GM21360 (cell line): ENCODE data around the gene CYB561.

Source experiments
- ATAC-seq: cut with Tn5 transposase; IDR thresholded peaks from one replicate; pipeline ENCODE4 v1.9.1; 2021; ENCODE audit warnings: mild to moderate bottlenecking, moderate library complexity; ENCODE audit not compliant: unreplicated experiment

CYB561 gene

DNA sequence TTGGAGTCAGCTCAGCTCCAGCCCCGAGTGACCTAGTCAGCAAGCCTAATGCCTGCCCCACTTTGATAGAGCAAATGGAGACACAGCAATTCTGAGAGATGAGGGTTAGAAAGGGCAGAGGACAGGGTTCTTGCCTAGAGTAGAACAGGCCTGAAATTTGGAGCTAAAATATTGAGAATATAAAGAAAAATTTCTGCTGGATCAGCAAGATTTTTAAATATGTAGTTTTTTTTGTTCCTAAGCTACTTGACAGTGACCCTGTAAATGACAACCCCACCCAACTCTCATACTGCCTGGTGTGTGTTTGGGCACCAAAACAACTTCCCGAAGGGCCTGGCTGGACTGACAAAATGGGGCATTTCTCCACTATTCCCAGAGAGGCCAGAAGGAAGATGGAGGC lies 26.7 kb downstream of the CYB561 start:
- ATAC-seq = no peak

DNA sequence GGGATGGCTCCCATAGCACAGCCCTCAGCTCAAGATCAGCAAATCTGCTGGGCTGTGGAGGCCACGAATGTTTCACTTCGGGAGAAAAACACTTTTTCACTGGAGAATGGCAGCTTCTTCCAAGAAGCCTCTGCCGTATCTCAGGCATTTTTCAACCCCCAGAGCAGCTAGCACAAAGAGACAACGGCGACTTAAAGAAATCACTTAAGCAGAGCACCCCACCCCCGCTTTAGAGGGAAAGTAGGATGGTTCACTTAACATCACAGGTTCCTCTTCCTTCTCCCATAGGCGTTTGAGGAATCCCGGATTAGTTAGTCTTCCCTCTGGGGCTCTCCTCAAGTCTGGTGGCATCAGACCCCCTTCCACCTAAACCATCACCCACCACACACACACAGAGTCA lies 27.6 kb downstream of the CYB561 start:
- no peak for ATAC-seq

DNA sequence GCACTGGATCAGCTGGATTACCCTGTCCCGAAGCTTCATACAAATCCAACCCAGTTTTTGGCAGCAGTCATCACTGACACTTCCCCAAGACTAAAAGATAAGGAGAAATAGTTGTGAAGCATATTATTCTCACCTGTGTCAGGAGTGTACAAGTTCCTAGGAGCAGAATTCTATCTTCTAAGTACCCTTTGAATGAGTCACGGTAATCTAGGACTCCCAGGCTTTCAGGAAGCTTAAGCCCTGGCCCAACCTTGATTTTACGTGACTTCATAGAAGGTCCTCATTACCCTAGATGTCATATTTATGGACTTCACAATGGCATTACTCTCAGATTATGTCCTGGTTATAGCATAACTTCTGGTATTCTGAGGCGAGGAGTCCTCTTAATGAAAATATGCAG lies 31.9 kb downstream of the CYB561 start:
- no peak for ATAC-seq

DNA sequence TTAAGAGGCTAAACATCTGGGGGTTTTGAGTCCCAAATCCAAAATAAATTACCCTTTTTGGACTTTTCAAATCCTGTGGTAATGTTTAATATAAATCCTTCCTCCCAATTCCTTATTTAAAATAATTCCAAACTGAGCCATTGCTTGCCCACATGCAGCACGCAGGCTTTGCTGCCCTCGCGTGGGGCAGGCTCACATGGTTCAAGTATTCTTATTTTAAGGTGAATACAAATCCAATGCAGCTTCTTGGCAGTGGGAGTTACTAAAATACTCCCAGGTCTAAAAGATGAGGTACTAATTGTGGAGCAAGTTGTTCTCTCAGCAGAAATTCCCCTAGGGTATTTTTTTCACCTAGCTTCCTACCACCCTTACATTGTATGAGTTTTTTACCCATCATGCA lies 33.0 kb downstream of the CYB561 start:
- ATAC-seq = no peak

DNA sequence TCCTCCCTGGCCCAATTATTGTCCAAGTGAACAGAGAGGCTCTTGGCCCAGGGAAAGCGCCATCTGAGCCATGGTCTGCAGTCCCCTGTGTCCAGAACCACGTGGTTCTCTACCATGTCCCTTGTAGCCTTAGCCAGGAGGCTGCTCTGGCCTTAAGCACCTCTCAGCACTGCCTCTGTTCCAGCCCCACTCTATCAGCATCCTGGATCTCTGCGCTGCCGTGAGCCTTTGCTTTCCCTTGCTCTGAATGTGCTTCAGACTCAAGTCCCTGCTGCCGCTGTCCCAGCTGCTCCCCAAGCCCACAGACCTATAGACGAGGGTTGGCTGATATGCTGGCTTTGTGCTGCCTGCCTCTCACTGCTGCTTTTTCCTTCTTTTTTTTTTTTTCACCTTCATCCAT lies 33.9 kb downstream of the CYB561 start:
- no peak for ATAC-seq

DNA sequence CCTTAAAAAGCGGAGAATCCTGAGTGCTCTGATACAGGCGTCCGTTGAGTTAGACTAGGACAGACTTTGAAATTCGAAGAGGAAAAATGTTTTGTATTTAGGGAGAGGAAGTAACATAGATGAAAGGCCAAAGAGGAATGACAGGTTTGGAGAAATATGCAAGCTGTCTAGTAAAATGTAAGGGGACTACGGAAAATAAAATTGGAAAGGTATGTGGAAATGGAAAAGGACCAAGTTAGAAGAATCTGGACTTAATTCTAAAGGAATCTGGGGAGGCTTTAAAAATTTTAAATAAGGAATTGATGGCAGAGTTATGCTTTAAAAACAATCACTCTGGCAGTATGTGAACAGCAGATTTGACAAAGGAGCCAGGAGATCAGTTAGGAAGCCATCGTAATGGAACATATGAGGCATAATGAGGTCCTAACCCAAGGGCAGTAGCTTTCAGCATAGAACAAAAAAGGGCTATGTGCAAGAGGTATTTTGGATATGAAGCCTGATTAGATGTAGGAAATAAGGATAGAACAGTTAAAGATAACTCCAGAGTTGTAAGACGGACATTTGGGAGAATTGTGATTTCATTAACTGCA lies 38.3 kb downstream of the CYB561 start:
- no peak for ATAC-seq

DNA sequence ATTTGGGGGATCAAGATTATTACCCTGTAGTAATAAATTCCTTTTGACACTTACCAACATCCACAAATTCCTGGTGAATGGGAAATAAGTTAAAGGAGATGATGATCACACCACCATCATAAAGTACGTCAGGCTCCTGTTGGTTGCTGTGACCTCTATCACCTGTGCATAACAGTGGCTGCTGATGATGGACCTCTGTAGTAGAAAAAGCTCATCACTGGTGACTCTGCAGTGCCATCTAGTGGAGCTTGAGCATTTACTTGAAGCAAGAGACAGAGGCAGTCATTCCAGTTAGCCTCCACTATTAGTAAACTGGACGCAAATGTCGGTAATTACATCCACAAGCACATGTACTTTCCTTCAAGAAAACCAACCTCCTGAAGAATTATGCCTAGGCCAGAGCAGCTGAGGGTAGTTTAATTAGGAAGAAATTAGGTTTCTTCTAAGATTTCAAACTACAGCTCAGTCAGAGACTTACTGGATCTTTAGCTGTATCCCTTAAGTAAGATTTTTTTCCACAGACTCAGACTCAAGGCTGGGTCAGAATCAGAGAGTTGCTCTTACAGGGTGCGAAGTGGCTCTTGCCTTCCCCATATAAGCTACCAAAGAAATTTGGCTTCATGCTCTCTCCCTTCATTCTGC lies 39.3 kb downstream of the CYB561 start:
- no peak for ATAC-seq

DNA sequence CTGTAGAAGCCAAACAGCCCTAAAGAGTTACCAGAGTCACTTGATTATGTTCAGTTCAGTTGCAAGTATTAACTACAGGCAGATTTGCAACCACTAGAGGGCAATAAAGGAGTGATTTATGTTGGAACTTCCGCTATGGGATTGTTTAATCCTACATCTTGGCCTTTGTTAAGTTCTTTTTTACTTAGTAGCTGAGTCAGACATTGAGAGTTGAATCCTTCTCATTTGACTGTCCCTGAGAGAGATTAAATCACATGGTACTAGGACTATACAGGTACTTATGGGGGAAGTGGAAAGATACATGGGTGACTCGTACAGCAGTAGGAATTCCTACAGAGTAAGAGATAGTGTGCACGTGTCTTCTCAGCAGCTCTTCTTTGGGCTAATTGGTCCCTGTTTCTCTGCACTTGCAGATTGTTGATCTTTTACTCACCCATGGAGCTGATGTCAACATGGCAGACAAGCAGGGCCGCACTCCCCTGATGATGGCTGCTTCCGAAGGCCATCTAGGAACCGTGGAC lies 40.3 kb downstream of the CYB561 start:
- no peak for ATAC-seq

DNA sequence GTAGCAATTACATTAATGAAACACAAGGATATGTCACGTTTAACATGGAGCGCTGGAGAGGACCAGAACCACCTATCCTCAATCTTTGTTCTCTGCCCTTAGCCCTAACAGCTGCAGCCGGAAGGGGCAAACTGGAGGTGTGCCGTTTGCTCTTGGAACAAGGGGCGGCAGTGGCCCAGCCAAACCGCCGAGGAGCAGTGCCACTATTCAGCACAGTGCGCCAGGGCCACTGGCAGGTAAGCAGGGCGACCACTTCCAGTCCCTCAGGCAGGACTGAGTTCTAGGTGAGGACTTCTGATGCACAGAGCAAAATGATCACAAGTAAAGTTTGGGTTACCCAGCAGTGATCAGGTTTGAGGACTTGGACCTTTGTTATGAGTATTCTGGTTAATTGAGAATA lies 41.1 kb downstream of the CYB561 start:
- ATAC-seq = no peak

DNA sequence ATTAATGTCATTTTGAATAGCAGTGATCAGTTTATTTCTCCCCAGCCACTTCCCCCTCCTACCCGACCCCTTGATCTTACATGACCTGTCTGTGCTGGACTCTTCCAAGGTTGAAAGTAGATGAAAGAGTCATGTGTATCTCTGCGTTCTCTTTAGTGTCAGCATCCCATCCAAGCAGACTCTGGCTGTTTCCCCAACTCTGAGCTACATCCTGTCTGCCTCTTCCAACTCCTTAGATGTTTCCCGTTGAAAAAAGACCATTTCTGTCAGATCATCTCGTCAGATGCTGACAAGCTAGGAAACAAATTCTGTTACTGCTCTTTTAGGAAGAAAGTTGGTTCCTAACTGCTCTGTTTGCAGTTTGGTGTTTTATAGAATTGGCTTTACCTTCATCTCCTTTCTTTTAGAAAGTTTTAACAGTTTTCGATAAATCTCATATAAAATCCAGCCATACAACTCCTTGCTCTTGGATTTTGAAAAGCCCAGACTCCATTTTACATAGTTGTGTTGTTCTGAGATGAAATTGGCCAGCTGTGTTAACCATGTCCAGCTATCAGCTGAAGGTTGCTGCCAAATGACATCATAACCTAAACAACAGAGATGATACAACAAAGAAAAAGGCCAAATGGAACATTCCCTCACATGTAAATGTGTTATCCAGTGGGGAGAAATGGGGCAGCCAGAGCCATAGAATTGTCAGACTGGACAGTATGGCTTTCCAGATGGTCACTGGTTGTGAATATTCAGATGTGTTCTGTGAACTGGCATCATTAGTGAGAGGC lies 43.5 kb downstream of the CYB561 start:
- ATAC-seq = no peak

DNA sequence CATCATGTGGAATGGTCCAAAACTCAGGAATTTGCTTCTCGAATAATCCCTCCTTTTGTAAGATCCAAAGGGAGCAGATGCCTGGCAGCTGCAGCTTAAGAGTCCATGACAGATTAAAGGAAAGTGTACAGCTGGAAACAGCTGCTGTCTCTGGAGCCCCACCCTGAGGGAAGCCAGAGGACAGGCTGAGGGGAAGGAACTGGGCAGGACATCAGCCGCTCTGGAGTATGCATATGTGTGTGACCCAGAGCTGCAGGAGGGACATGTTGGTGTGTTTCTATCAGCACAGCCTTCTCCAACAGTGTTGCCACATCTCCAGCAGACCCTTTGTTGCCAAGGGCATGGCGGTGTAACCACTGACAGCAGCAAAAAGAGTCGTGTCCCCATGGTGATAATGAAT lies 46.2 kb downstream of the CYB561 start:
- no peak for ATAC-seq

DNA sequence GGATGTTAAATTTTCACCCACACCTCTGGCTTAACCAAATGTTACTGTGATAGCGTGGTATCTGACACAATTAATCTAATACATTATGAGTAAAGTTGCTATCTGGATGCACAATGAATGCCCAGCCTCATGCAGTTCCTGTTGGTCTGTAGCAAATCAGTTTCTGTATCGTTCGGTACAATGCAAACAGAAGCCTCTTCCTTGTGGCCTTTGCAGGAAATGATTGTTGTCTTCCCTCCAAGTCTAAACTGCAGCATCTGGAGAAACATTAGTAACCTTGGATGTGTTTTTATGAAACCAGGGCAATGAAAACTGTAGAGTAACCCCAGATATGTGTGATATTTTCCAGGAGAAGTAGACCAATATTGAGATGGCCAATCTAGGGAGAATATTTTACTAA lies 46.8 kb downstream of the CYB561 start:
- ATAC-seq = no peak

DNA sequence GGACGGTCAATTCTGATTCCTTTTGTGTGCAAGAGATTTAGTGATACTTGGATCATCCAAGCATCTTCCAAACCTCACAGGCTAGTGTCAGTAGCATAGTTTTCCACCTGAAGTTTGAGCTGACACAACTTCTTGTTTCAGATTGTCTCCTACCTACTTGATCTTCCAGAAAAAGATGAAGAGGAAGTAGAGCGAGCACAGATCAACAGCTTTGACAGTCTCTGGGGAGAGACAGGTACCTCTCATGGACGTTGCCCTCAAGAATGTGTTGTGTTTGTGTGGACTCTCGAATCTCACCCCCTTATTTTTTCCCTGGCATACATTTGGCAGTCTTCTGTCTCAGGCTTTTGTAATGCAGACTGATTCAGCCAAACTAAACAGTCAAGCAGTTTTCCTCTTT lies 47.4 kb downstream of the CYB561 start:
- ATAC-seq = no peak

DNA sequence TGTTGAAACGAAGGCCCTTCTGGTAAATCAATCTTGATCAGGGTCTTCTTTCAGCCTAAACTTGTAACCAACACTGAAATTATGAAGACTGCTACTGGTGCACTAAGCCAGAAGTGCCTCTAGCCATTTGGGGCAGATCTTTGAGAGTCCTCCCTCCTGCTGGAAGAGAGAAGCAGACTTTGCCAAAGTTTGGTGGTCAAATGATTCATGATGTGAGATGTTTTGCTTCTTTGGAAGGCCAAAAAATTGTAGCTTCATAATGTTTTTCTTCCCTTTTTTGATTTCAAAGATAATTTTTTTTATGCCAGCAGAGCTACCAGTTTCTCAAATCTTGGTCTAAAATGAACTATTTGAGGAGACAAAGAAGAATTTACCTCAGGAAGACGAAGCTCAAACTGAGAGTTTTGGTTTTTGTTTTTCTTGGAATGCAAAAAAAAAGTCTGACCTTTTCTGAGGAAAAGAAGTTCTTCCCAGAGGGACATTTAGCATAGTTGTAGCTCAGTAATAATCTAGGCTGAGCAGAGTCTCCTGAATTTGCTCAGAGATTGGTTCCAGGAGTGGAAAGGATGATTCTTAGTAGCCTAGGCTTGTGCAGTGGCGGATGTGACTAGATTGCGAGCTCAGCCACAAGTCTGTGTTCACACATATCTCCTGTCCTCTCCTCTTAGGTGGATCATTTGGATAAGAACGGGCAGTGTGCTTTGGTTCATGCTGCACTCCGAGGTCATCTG lies 50.9 kb downstream of the CYB561 start:
- no peak for ATAC-seq

DNA sequence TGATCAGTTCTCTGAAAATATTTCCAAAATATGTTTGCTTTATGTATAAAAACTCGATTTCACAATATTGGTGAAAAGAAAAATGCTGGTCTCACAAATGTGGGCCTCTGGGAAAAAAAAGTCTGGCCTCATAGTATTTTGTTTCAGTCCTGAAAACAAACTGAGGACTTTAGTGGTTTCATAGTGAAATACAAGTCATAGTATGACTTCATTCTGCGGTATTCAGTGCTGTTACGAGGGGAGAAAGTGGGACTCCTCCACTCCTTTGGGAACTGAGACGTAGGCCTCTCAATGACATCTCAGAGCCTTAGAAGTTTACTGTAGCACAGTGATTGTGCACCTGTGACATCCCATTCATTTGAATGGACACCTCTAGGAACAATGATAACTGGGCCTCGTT lies 56.0 kb downstream of the CYB561 start:
- ATAC-seq = no peak

DNA sequence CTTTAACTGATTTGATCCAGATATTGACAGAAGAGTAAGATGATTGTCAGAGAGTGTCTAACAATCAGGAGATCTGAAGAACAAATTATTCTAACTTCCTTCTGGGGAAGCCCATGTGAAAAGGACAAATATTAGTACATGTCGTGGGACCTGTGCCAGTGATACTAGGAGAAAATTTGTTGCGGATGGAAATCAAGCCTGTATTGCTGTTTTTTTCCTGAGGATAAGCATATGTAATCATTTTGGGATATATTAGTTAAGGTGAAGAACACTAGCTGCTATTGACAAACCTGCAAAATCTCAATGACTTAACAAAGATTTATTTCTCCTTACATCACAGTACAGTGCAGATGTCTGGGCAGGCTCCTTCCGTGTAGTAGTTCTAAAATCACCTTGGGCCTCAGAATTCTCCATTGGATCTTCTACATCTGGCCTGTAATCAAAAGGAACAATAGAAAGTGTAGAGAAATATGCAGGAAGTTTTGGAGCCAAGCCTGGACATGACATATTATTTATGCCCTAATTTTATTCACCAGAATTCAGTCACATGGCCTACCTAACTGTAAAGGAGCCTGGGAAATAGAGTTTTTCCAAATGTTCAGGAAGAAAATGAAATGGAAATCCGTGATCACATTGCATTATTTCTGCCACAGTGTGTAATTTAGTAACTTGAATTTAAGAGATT lies 58.3 kb downstream of the CYB561 start:
- no peak for ATAC-seq

DNA sequence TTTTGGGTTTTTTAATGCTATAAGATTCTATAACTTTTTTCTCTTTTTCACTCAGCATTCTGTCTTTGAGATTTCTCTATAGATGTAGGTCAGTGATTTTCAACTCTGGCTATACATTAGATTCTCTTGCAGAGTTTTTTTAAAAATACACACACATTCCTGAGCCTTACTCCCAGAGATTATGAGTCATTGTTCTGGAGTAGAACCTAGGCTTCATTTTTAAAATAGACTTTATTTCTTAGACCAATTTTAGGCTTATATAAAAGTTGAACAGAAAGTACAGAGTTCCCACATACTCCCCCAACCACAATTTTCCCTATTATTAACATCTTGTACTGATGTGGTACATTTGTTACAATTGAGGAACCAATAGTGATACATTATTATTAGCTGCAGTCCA lies 63.3 kb downstream of the CYB561 start:
- ATAC-seq = no peak
